ENCODE data around the gene EPS15.
"Not testable (repeated sequence)": the region's sequence is repeated elsewhere in the genome, so short reads cannot be mapped to it uniquely, and the experiment has no call there.

Gene EPS15
- 214 to 284 (median 224) reads per million in 9 experiments for total RNA-seq

DNA sequence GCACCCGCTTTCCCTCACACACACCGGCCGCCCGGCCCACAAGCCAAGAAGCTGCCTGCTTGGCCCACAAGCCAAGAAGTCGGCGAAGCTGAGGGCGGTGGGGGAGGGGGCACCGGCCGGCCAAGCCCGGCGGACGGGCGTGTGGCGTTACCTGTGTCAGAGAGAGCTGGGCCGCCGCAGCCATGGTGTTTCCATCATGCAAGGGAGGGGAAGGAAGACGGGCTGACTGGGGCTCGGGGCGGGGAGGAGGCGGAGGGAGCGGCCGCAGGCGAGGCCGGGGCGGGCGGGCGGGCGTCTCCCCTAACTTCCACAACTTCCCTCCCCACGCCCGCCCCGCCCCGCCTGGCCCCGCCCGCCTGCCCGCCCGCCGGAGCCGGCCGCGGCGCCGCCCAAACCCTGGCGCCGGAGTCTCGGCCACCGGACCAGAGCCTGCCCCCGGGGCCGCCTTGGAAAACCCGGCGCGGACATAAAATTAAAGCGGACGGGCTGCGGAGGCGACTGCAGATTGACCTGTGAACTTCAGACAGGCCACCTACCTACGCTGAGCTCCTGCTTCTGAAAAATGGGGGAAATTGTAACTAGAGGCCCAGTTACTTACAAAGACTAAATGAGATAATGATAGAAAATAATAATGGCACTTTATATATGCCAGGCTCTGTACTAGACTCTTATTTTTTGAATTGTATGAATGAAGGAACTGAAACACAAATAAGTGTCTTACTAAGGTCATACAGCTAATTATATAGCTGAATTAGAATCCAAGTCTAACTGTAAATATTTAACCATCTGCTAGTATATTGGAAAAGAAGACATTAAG is at the start of gene EPS15:
EPS15 (minus strand) TSS at position 219 of the 817 bp plus-strand sequence; CDS start at position 184, 35 bp downstream.
- DNase-seq (peak; percentile 74 to 80 (median 78)), ATAC-seq (replicated peaks) (peak; percentile 63)
- peaks cover 52 to 54% of the 10 kb centered on the region in 2 donors for H3K4me1 Mint-ChIP-seq (ENCODE audit: low read depth in 2 of 2)
- no peaks in the 10 kb centered on the region for H3K27me3 Mint-ChIP-seq
- H3K9me3 Mint-ChIP-seq: peaks cover 0 to 8% of the 10 kb centered on the region in 2 donors
- H3K27ac Mint-ChIP-seq: peak within 1 kb of the TSS; percentile 97 to 98
- H3K36me3 Mint-ChIP-seq (ENCODE audit: insufficient read depth): peaks cover 29% of the 10 kb centered on the region
- H3K4me3 Mint-ChIP-seq: peak within 1 kb of the TSS; percentile 96 to 100

DNA sequence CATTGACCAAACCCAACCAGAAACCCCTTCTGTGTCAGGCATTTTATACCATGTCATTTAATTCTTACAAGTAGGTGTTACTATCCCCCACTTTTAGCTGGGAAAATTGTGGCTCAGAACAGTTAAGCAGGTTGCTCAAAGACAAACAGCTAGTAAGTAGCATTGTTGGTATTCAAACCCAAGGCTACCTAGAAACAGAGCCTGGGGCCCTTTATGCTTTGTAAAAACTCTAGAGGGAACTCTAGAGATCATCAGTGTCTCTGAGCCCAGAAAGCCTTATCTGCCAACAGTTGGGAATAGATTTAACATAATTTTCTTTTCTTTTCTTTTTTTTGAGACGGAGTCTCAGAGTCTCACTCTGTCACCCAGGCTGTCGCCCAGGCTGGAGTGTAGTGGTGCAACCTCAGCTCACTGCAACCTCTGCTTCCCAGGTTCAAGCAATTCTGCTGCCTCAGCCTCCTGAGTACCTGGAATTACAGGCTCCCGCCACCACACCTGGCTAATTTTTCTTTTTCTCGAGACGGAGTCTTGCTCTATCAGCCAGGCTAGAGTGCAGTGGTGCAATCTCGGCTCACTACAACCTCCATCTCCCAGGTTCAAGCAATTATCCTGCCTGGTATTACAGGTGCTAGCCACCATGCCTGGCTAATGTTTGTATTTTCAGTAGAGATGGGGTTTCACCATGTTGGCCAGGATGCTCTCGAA is 49.3 kb upstream of the EPS15 start:
- DNase-seq: no peak
- Mint-ChIP-seq H3K27ac (peak overlapping the region in 1 of 2 donors; percentile 64), H3K4me3 (no peak overlapping the region), H3K4me1 (ENCODE audit: low read depth in 2 of 2) (peaks cover 10 to 18% of the 10 kb centered on the region in 2 donors), H3K36me3 (ENCODE audit: insufficient read depth) (peaks cover 3% of the 10 kb centered on the region), H3K9me3 (no peaks in the 10 kb centered on the region), H3K27me3 (no peaks in the 10 kb centered on the region)
- no peak for ATAC-seq (replicated peaks)

DNA sequence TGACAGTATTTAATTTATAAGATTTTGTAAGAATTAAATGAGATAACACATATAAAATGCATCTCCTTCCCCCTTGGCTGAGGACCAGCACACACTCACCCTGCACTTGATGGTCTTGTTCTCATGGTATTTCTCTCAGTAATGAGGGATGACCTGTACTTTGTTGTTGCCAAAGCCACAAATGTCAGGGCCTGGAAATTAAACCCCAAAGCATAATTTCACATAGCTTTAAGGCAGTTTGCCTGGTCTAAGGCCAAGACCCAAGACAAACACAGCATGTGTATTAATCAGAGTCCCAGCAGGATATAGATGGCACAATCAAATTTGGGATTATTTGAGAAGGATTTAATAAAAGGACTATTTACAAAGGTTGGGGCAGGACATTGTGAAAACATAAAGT is 48.6 kb upstream of the EPS15 start:
- no peak overlapping the region for H3K4me3 Mint-ChIP-seq
- peaks cover 3% of the 10 kb centered on the region for H3K36me3 Mint-ChIP-seq (ENCODE audit: insufficient read depth)
- ATAC-seq (replicated peaks) (no peak), DNase-seq (no peak)
- H3K9me3 Mint-ChIP-seq: no peaks in the 10 kb centered on the region
- H3K4me1 Mint-ChIP-seq (ENCODE audit: low read depth in 2 of 2): peaks cover 10 to 18% of the 10 kb centered on the region in 2 donors
- H3K27ac Mint-ChIP-seq: no peak overlapping the region
- H3K27me3 Mint-ChIP-seq: no peaks in the 10 kb centered on the region

DNA sequence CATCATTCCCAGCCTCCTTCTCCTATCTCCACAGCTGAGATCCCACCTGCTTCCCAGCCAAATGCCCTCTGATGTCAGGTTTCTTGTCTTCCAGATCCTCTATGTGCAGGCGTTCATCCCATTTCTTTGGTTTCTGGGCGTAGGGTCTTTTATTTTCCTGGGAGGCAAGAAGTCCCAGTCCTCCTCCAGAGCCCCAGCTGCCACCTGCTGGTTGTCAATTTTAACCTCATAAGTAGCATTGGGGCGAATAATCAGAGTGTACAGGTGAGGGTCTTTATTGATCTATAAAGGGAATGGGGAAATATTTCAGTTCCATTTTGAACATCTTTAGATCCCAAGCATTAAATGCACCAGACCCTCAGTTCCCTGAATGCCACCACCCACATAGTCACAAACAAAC is 47.2 kb upstream of the EPS15 start:
- Mint-ChIP-seq H3K27ac (no peak overlapping the region), H3K36me3 (ENCODE audit: insufficient read depth) (peaks cover 3% of the 10 kb centered on the region), H3K4me3 (no peak overlapping the region), H3K9me3 (no peaks in the 10 kb centered on the region), H3K27me3 (no peaks in the 10 kb centered on the region), H3K4me1 (ENCODE audit: low read depth in 2 of 2) (peaks cover 10 to 18% of the 10 kb centered on the region in 2 donors)
- no peak for DNase-seq
- ATAC-seq (replicated peaks): no peak

DNA sequence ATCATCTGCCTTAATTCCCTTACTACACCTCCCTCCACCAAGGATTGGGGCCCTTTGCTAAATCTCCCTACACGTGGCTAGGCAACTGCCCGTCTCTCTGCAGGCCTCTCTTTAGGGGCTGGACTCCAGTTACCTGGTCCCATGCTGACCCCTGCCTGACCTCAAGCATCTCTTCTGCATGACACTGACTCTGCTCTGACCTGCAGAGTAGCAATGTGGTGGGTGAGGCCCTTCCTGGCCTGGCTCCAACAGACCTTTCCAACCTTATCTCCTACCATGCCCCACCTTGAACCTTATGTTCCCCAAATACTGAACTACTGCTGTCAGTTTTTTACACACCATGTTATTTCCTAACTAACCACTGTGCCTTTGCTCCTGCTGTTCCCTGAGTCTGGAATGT is 45.9 kb upstream of the EPS15 start:
- no peak overlapping the region for H3K4me3 Mint-ChIP-seq
- peaks cover 5 to 12% of the 10 kb centered on the region in 2 donors for H3K4me1 Mint-ChIP-seq (ENCODE audit: low read depth in 2 of 2)
- no peaks in the 10 kb centered on the region for H3K9me3 Mint-ChIP-seq
- H3K27ac Mint-ChIP-seq: no peak overlapping the region
- DNase-seq: no peak
- no peaks in the 10 kb centered on the region for H3K27me3 Mint-ChIP-seq
- H3K36me3 Mint-ChIP-seq (ENCODE audit: insufficient read depth): no peaks in the 10 kb centered on the region
- no peak for ATAC-seq (replicated peaks)

DNA sequence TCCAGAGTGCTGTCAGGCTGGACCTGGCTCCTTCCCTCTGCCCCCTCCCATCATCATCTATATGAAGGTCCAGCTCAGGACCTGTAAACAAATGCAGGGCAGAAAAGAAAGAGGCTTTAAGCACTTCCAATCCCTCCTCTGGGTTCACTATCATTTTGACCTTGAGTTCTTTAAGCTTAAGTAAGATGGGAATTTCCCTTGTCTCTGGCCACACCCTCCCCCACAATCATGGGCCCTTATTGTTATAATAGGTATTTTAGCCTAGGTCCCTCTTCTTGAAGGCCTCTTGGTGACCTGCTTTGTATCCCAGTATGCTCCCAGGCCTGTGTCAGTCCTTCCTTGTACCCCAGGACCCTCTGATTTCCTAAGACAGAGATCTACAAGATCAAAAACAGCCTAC is 45.1 kb upstream of the EPS15 start:
- ATAC-seq (replicated peaks) (no peak), DNase-seq (no peak)
- H3K27ac Mint-ChIP-seq: no peak overlapping the region
- H3K27me3 Mint-ChIP-seq: peaks cover 3 to 4% of the 10 kb centered on the region in 2 donors
- H3K4me1 Mint-ChIP-seq (ENCODE audit: low read depth in 2 of 2): peaks cover 2 to 5% of the 10 kb centered on the region in 2 donors
- H3K36me3 Mint-ChIP-seq (ENCODE audit: insufficient read depth): no peaks in the 10 kb centered on the region
- no peaks in the 10 kb centered on the region for H3K9me3 Mint-ChIP-seq
- H3K4me3 Mint-ChIP-seq: no peak overlapping the region

DNA sequence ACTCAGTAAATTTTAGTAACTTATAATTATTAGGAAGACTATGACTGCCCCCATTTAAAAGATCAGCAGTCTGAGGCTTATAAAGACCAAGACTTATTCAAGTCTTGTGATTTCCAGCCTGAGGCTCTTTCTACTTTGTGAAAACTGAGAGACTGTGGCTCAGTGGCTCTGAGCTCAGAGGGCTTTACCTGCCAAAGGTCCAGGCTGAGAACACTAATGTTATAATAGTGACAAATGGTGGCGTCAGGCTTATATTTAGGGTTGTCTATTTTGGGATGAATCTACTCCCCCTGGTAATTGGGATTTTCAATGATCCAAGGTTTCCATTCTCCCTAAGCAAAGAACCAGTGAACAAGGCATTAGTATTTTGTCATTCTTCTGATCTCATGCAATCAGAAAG is 42.6 kb upstream of the EPS15 start:
- Mint-ChIP-seq H3K27me3 (peaks cover 15 to 19% of the 10 kb centered on the region in 2 donors), H3K4me1 (ENCODE audit: low read depth in 2 of 2) (peaks cover 0 to 2% of the 10 kb centered on the region in 2 donors), H3K36me3 (ENCODE audit: insufficient read depth) (no peaks in the 10 kb centered on the region), H3K9me3 (no peaks in the 10 kb centered on the region), H3K4me3 (no peak overlapping the region), H3K27ac (no peak overlapping the region)
- DNase-seq: no peak
- no peak for ATAC-seq (replicated peaks)

DNA sequence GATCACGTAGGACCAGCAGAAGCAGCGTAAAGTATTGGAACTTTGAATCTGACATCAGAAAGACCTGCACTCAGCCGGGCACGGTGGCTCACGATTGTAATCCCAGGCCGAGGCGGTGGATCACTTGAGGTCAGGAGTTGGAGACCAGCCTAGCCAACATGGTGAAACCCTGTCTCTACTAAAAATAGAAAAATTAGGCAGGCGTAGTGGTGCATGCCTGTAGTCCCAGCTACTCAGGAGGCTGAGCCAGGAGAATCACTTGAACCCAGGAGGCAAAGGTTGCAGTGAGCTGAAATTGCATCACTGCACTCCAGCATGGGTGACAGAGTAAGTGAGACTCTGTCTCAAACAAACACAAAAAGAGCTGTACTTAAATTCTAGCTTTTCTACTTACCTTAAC is 41.8 kb upstream of the EPS15 start:
- H3K27ac Mint-ChIP-seq; H3K36me3 Mint-ChIP-seq (ENCODE audit: insufficient read depth); H3K4me1 Mint-ChIP-seq (ENCODE audit: low read depth in 2 of 2); DNase-seq; H3K9me3 Mint-ChIP-seq; ATAC-seq (replicated peaks); H3K4me3 Mint-ChIP-seq: not testable (repeated sequence)
- peaks cover 15 to 19% of the 10 kb centered on the region in 2 donors for H3K27me3 Mint-ChIP-seq

DNA sequence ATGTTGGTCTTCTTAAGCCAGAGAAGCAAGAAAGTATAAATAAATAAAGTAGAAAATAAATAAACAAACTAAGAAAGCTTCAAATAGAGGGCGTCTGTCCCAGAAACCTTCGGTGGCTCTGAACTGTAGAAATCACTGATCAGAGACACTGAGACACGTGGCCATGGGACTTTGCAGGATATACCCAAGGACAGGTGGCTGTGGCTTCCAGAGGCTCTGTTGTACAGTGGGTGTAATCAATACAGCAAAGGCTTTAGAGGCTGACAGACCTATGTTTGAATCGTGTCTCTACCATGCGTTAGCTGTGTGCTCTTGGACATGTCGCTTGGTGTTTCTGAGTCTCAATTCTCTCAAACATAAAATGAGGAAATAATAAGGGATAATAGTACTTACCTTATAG is 41.0 kb upstream of the EPS15 start:
- peaks cover 0 to 2% of the 10 kb centered on the region in 2 donors for H3K4me1 Mint-ChIP-seq (ENCODE audit: low read depth in 2 of 2)
- ATAC-seq (replicated peaks): no peak
- H3K27me3 Mint-ChIP-seq: peaks cover 15 to 19% of the 10 kb centered on the region in 2 donors
- H3K36me3 Mint-ChIP-seq (ENCODE audit: insufficient read depth): no peaks in the 10 kb centered on the region
- no peak for DNase-seq
- no peaks in the 10 kb centered on the region for H3K9me3 Mint-ChIP-seq
- H3K27ac Mint-ChIP-seq: no peak overlapping the region
- H3K4me3 Mint-ChIP-seq: no peak overlapping the region

DNA sequence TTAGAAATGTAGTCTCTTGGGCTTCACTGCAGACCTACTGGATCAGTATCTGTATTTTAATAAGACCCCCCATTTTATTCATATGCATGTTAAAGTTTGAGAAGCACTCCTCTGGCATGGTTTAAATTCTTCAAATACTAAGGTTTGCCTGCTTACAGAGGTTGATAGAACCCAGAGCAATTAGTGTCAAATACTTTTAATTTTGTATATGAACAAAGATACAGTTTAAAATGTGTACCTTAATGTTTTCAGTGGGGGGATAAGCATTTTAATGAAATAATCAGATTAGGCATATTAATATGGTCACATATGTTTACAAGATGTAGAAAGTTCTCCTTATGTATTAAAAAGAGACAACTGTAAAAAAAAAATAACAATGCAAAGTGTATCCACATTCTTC is 40.4 kb upstream of the EPS15 start:
- no peaks in the 10 kb centered on the region for H3K9me3 Mint-ChIP-seq
- peaks cover 0 to 2% of the 10 kb centered on the region in 2 donors for H3K4me1 Mint-ChIP-seq (ENCODE audit: low read depth in 2 of 2)

DNA sequence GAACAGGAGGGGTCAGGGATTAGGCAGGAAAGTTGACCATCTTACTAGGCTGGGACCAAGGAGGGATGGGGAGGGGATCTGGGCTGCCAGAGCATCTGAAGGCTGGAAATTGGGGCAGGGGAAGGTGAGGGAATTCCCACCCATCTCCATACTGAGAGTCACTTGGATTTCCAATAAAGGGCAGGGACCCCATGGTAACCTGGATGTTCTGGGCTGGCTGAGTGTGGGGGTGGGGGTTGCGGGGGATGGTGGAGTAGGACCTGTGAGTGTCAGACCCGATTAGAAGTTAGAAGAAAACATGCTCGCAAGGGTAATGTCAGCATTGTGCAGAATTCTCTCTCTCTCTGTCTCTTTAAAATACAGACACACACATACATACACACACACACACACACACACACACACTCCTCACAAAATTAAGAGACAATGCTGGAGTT is 40.0 kb upstream of the EPS15 start:
- H3K9me3 Mint-ChIP-seq: no peaks in the 10 kb centered on the region
- DNase-seq: no peak
- H3K4me1 Mint-ChIP-seq (ENCODE audit: low read depth in 2 of 2): no peaks in the 10 kb centered on the region
- no peak overlapping the region for H3K4me3 Mint-ChIP-seq
- H3K27me3 Mint-ChIP-seq: peaks cover 15 to 19% of the 10 kb centered on the region in 2 donors
- H3K27ac Mint-ChIP-seq: no peak overlapping the region
- no peaks in the 10 kb centered on the region for H3K36me3 Mint-ChIP-seq (ENCODE audit: insufficient read depth)
- no peak for ATAC-seq (replicated peaks)

More for the DNA sequence above, 40.4 kb upstream of the EPS15 start:
- Mint-ChIP-seq H3K36me3 (ENCODE audit: insufficient read depth) (no peaks in the 10 kb centered on the region), H3K27me3 (peaks cover 15 to 19% of the 10 kb centered on the region in 2 donors), H3K4me3 (no peak overlapping the region), H3K27ac (no peak overlapping the region)
- ATAC-seq (replicated peaks) (no peak), DNase-seq (no peak)

DNA sequence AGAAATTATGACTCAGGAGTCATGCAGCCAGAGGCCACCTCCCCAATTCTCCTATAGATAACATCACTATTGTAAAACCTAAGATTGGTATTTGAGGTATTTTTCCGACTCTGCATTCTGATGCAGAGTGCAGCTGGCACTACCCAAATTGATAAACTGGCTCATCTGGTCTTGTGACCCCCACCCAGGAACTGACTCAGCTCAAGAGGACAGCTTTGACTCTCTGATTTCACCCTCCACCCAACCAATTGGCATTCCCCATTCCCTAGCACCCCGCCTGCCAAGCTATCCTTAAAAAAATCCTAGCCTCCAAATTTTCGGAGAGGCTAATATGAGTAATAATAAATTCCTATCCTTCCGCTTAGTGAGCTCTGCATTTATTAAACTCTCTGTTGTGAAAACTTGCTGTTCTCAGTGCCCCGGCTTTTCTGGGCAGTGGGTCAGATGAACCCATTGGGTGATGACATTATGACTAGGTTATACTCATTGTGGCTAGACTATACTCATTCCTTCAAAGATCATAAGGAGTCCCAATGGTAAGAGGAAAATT is 39.4 kb upstream of the EPS15 start:
- no peak for ATAC-seq (replicated peaks)
- DNase-seq: no peak
- Mint-ChIP-seq H3K9me3 (no peaks in the 10 kb centered on the region), H3K4me3 (no peak overlapping the region), H3K4me1 (ENCODE audit: low read depth in 2 of 2) (no peaks in the 10 kb centered on the region), H3K27ac (no peak overlapping the region), H3K27me3 (peaks cover 15 to 19% of the 10 kb centered on the region in 2 donors), H3K36me3 (ENCODE audit: insufficient read depth) (no peaks in the 10 kb centered on the region)

DNA sequence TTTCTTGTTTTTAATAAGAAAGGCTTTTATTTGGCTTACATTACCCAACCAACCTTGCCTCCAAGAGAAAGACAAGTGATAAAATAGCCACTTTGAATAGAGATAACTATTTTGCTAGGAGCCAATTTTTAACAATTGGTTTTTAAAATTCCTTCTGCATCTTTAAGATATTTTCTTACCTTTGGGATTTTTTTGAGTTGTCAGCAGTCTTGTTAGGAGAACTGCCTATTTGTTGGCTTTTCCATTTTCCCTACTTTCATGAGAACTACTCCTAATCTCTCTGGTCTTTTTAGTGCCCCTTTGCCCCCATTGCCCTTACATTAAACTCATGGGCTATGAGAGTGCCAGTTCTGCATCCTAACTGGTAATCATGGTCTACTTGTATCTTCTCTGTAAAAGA is 38.1 kb upstream of the EPS15 start:
- ATAC-seq (replicated peaks): no peak
- DNase-seq: no peak
- H3K4me3 Mint-ChIP-seq: no peak overlapping the region
- H3K4me1 Mint-ChIP-seq (ENCODE audit: low read depth in 2 of 2): no peaks in the 10 kb centered on the region
- no peaks in the 10 kb centered on the region for H3K9me3 Mint-ChIP-seq
- H3K36me3 Mint-ChIP-seq (ENCODE audit: insufficient read depth): no peaks in the 10 kb centered on the region
- H3K27ac Mint-ChIP-seq: no peak overlapping the region
- peaks cover 15 to 19% of the 10 kb centered on the region in 2 donors for H3K27me3 Mint-ChIP-seq
